Kidney (tissue), 14 donors: ENCODE results near the gene HTR2A. TPM values are rescaled to one million over a fixed set of nuclear protein-coding genes. Genes with fewer than 3 reads are reported as not detected.
A peak's percentile ranks its signal among the peaks of the same experiment; 100 is the strongest.

Experiments used
- DNase-seq, 5 donors: peaks; one replicate each; pipeline ENCODE4 v3.0.0-alpha.2; 2013 to 2020
- FAIRE-seq: peaks from 2 replicates; lab custom pipeline; 2012; peaks lifted over from hg19 to GRCh38; lab: Jason Lieb, UNC
- H3K27ac ChIP-seq, 2 donors: one replicate each; pipeline ENCODE4 v1.7.0; 2013; ENCODE audit warnings: low read depth in 2 of 2, low read length in 2 of 2, inconsistent platforms in 1 of 2
- H3K27me3 ChIP-seq: one replicate; pipeline ENCODE4 v1.7.1; 2013; ENCODE audit warnings: low read length, inconsistent platforms; ENCODE audit not compliant: control insufficient read depth, insufficient read depth
- H3K36me3 ChIP-seq, 3 donors: one replicate each; pipeline versions ENCODE4 v1.7.0 to v1.7.1; 2013; ENCODE audit warnings: low read length in 3 of 3, control low read depth in 1 of 3, inconsistent platforms in 1 of 3; ENCODE audit not compliant: insufficient read depth in 3 of 3, control insufficient read depth in 2 of 3
- H3K4me1 ChIP-seq, 3 donors: one replicate each; pipeline versions ENCODE4 v1.7.0 to v1.7.1; 2013; ENCODE audit warnings: low read length in 3 of 3, inconsistent platforms in 1 of 3, low read depth in 1 of 3; ENCODE audit not compliant: control insufficient read depth in 2 of 3, insufficient read depth in 2 of 3
- H3K4me3 ChIP-seq, 3 donors: one replicate each; pipeline versions ENCODE4 v1.7.0 to v1.8.1; 2013; ENCODE audit warnings: low read length in 3 of 3, control low read depth in 1 of 3, inconsistent platforms in 1 of 3
- H3K9ac ChIP-seq, 3 donors: one replicate each; pipeline versions ENCODE4 v1.7.0 to v1.7.1; 2013; ENCODE audit warnings: low read length in 3 of 3, control low read depth in 1 of 3, inconsistent platforms in 1 of 3
- H3K9me3 ChIP-seq, 3 donors: one replicate each; pipeline versions ENCODE4 v1.7.0 to v1.7.1; 2013; ENCODE audit warnings: low read length in 3 of 3, control low read depth in 1 of 3, inconsistent platforms in 1 of 3; ENCODE audit not compliant: control insufficient read depth in 2 of 3, insufficient read depth in 1 of 3
- CTCF ChIP-seq: IDR thresholded peaks from 3 replicates; pipeline ENCODE4 v1.5.1; 2012; ENCODE audit warnings: mild to moderate bottlenecking, moderate library complexity, borderline replicate concordance; ENCODE audit not compliant: insufficient read depth; ENCODE audit errors: extremely low read depth
- intact Hi-C: fragments of 100-400 bp; cut with DNase I; formaldehyde crosslinking; loops from one replicate; pipeline ENCODE4 v1.11.1; 2022
- polyA plus RNA-seq: library from polyadenylated mRNA; stranded (reverse); fragments of 350-450 nt; fragmentation: Illumina TruSeq; extraction: RNeasy Lipid Tissue Mini Kit (QIAGEN cat#74804); gene quantifications from one replicate; pipeline ENCODE4 v1.2.3, GENCODE V29; 2014; ENCODE audit warnings: low read depth, low replicate concordance; ENCODE audit not compliant: insufficient read depth
- total RNA-seq: library from RNA; stranded (reverse); fragmentation: NEBNext Ultra II Directional; extraction: Animal tissue kit (Norgen Biotek cat#: 25700); gene quantifications from one replicate; pipeline ENCODE4 v1.2.1, GENCODE V29; 2021
- donor health status: control.
- donor health status: control.
- donor health status: control.
- donor health status: control.
- donor health status: control.
- donor health status: DM: yes; HTN: yes; CAD: no.
- donor health status: Normal renal cell carcinoma (clear cell type).

Gene HTR2A
- total and polyA plus RNA-seq, 2 donors from 2014 or later = 1.0 TPM; not detected in 1

DNA sequence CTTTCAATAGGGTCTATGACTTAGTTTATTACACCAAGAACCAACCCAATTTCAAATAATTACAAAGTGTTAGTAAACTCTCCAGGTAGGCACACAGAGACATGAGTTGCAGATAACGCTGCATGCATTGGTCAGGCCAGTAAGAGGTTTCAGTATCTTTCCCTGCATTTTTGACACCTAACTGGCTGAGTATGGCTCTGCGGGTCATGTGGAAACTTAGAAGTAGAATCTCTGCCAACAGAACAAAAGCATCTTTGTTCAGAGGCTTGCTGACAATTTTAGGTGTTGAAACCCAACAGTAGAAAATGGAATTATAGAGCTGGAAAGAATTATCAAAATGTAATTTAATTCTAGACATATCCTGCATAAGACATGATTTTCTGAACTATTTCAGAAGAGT lies 25.3 kb downstream of the HTR2A start:
- no peak overlapping the region for H3K4me3 ChIP-seq
- no peaks in the 10 kb centered on the region for H3K4me1 ChIP-seq
- no peak for FAIRE-seq
- intact Hi-C loops = no loop called here
- H3K9me3 ChIP-seq = no peaks in the 10 kb centered on the region
- DNase-seq = no peak
- no peaks in the 10 kb centered on the region for H3K36me3 ChIP-seq
- H3K27me3 ChIP-seq = no peaks in the 10 kb centered on the region
- no peak for TF ChIP-seq CTCF
- H3K9ac ChIP-seq = no peak overlapping the region
- H3K27ac ChIP-seq = no peak overlapping the region

- no peak overlapping the region for H3K9ac ChIP-seq
- intact Hi-C loops = no loop called here
- no peaks in the 10 kb centered on the region for H3K27me3 ChIP-seq
- FAIRE-seq (no peak), DNase-seq (peak in 1 of 5 donors; percentile 4)
- H3K36me3 ChIP-seq = no peaks in the 10 kb centered on the region
- no peak for TF ChIP-seq CTCF
- no peak overlapping the region for H3K4me3 ChIP-seq
- H3K27ac ChIP-seq = no peak overlapping the region
- no peaks in the 10 kb centered on the region for H3K9me3 ChIP-seq
- H3K4me1 ChIP-seq = peaks cover 0 to 3% (median 0%) of the 10 kb centered on the region in 3 donors
These were observed 28.8 kb downstream of the HTR2A start for GRCh38 chr13:46868091-46868490.

GRCh38 chr13:46866150-46866549 lies 30.7 kb downstream of the HTR2A start:
- H3K4me1 ChIP-seq = peaks cover 0 to 3% (median 0%) of the 10 kb centered on the region in 3 donors
- no peak overlapping the region for H3K9ac ChIP-seq
- no peak overlapping the region for H3K27ac ChIP-seq
- DNase-seq (peak in 2 of 5 donors; percentile 33 to 45), FAIRE-seq (no peak)
- no peak overlapping the region for H3K4me3 ChIP-seq
- TF ChIP-seq CTCF = no peak
- no peaks in the 10 kb centered on the region for H3K36me3 ChIP-seq
- H3K9me3 ChIP-seq = no peaks in the 10 kb centered on the region
- H3K27me3 ChIP-seq = no peaks in the 10 kb centered on the region
- intact Hi-C loops = no loop called here

GRCh38 chr13:46864941-46865340 lies 31.9 kb downstream of the HTR2A start:
- H3K9ac ChIP-seq = no peak overlapping the region
- H3K27ac ChIP-seq = no peak overlapping the region
- DNase-seq = no peak
- H3K4me1 ChIP-seq = peaks cover 0 to 3% (median 0%) of the 10 kb centered on the region in 3 donors
- intact Hi-C loops = no loop called here
- H3K4me3 ChIP-seq = no peak overlapping the region
- no peaks in the 10 kb centered on the region for H3K36me3 ChIP-seq
- no peak for TF ChIP-seq CTCF
- no peak for FAIRE-seq
- H3K9me3 ChIP-seq = no peaks in the 10 kb centered on the region
- no peaks in the 10 kb centered on the region for H3K27me3 ChIP-seq
